Activated CD8-positive, alpha-beta memory T cell treated with anti-CD3 and anti-CD28 coated beads for 4 hours (primary cell): ENCODE results near the gene ERGIC2.
A peak's percentile ranks its signal among the peaks of the same experiment; 100 is the strongest.
"Not testable (repeated sequence)": the region's sequence is repeated elsewhere in the genome, so short reads cannot be mapped to it uniquely, and the experiment has no call there.

Experiments
- DNase-seq, 2 donors: peaks; one replicate each; pipeline ENCODE4 v3.0.0-alpha.2; 2020; ENCODE audit warnings: low read depth in 2 of 2

Gene ERGIC2, protein sequence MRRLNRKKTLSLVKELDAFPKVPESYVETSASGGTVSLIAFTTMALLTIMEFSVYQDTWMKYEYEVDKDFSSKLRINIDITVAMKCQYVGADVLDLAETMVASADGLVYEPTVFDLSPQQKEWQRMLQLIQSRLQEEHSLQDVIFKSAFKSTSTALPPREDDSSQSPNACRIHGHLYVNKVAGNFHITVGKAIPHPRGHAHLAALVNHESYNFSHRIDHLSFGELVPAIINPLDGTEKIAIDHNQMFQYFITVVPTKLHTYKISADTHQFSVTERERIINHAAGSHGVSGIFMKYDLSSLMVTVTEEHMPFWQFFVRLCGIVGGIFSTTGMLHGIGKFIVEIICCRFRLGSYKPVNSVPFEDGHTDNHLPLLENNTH

DNA sequence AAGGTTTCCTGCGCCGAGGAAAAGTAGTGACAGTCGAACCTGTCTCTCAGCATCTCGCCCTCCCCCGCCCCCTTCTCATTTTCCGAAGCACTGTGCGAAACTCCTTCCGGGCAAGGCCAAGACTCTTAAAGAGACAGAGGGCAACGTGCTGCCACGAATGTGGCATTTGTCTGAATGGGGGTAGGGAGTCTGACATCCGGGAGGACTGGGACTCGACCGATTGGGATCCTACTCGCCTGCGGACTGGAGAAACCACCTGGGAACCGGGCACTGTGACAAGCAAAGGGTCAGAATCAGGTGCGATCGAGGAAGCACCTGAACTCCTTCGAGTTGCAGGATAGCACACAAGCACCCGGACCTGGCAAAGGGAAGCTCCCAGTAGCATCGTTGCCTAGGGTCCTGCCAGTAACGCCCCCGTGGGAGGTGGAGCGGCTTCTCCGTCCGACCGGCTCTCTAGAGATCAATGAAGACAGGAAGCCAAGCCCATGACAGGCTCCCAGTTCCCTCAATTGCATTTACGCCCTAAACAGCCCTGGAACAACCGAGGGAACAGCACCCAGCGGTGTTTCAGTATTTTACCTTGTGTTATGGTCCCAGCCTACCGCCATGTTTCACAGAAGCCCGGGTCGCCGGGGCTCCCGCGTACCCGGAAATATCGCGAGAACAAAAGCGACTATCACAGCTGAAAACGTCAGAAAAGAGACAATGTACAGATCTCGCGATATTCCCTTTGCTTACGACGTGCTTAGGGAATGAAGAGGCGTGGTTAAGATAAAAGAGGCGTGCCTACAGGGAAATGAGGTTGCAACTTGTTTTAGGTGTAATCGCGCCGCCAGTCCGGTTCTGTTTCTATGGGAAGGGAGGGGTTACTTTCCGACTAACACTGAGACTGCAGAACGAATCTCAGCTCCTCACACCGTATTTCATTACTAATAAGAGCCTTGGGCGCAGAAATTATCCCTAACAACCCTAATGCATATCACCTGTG is at the start of gene ERGIC2:
TSS of gene ERGIC2 (minus strand) at position 637 of the 988 bp plus-strand sequence. CDS start 9,539 bp downstream, outside the sequence.
- DNase-seq: peak; percentile 74 to 86

DNA sequence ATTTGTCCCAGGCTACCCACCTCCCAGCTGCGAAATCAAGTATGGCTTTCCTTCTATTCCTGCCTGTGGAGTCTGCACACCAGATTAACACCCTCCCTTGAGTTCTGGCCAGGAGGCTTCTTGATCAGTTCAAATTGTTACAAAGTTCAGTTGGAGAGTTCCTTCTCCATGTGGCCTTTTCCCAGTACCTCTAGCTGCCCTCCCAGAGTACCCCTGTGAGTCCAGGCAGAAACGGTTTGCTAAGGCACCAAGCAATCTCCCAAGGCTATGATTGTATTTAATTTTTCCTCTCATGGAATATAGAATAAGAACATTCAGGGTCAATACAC is 49.7 kb upstream of the ERGIC2 start:
- no peak for DNase-seq

DNA sequence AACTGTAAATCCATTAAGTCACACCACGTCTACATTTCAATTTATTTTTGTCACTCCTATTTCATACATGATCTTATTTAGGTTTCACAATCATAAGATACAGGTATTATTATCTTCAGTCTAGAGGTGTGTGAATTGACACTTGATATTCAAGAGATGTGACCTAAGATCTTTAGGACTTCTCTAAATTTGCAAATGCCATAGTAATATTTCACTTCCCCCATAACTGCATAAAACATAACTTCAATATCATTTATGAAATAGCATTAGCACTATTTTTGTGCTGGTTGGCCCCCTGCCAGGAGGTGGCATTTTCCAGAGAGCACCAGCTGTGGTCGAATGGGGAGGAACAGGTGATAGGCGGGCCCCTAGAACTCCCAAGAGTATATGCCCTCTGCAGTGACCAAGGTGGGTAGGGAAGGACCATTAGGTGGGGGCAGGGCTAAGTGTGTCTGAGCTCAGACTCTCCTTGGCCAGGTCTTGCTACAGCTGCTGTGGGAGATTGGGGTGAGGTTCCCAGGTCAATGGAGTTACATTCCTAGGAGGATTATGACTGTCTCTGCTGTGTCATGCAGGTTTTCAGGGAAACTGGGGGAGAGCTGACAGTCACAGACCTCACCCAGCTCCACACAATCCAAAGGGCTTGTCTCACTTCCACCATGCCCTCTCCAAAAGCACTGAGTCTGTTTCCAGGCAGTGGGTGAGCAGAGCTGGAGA is 49.2 kb upstream of the ERGIC2 start:
- no peak for DNase-seq

DNA sequence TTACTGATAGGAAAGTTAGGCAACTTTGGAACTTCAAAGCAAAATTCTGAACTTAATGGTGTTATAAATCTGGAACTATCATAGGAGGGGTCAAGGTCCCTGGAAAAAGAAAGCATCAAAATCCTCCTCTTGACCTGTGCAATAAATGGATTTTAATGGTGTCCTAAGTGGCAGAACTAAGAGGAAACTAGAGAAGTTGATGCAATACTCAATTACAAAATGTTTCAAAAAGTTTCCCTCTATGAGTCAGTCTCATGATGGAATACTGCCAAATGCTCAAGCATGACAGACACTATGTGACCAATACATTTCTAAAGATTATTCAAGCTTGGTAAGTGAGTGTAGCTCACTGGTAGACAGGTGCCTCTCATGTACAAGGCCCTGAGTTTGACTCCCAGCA is 47.7 kb upstream of the ERGIC2 start:
- no peak for DNase-seq

DNA sequence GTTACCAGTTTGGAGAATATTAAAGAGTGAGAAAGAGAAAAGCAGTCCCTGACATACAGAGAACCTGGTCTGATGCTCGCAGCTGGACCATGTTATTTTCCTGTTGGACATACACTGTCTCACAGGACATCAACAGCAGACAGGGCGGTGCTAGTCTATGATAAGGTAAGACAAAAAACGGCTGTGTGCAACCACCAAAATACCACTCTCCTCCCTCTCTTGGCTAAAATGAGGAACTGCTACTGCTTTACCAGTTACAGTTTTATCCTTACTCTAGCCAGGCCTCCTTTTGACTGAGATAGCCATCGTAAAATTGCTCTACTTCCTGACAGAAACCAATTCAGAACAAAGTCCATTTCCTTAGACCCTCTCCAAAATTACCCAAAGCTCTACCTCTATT is 47.0 kb upstream of the ERGIC2 start:
- DNase-seq: no peak

DNA sequence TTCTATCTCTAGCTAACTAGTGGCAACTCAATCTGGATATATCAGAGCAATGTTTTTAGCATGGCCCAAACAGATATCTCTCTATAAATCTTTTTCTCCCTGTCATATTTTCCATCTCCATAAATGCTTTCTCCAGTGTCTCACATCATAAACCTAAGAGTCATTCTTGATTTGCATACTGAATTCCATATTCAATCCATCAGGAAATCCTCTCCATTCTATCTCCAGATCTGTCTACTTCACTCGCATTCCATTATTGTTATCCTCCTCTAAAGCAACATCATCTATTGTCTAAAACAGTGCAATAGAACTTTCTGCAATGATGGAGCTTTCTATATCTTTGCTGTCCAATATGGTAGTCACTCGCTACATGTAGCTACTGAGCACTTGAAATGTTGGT is 45.5 kb upstream of the ERGIC2 start:
- no peak for DNase-seq

DNA sequence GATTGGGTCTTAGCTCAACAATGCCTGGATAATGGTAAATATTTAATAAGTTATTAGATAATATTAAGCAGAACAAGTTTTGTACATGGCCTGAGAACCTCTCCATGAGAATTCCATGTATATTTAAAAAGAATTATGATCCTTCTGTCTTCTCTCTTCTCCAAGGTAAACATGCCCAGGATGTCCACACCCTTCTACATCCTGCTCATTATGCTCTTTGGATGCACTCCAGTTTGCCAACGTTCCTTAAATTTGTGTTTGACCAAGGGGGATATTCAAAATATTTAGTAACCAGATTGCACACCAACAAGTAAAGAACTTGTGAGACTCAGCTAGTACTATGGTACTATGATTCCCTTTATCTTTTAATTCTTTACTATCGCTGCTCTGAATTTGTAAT is 44.8 kb upstream of the ERGIC2 start:
- no peak for DNase-seq

DNA sequence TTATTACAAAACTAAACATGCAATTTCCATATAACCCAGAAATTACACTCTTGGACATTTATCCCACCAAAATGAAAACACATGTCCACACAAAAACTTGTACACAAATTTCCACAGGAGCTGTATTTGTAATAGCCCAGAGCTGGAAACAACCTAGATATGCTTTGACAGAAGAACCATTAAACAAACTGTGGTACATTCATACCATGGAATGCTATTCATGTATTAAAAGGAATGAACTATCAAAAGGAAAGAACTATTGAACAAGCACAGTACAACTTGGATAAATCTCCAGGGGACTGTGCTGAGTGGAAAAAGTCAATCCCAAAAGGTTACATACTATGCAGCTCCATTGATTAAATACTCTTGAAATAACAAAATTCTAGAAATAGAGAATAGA is 35.8 kb upstream of the ERGIC2 start:
- DNase-seq: no peak

DNA sequence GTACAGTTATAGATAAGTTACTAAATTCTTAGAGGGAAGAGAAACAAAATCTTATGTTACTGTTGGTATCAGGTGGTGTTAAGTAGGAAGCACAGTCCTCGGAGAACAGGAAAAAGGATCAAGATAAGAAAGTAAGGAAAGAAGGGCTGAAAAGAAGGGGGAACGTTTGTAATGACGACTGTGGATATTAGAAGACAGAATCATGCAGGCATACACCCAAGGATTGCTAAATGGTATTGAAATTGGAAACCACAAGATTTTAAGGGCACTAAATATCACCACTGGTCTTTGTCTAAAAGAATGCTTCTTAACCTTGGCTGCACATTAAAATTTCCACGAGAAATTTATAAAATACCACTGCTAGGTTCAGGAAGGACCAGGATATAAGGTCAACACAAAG is 34.1 kb upstream of the ERGIC2 start:
- no peak for DNase-seq

DNA sequence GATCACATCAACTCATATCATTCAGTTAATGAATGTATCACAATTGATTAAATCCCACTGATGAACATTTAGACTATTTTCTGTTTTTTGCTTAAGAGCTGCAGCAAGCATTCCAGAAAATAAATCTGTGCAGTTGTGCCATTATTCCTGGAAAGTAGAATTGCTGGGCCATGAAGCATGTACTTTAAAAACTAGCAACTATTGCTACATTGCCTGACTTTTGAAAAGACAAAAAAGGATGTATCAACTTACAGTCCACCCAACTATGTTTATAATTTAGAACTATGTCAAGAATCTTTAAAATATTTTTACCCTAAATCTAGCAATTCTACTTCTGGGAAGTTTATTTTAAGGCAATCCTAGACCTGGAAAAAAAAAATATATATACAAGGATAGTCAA is 33.4 kb upstream of the ERGIC2 start:
- DNase-seq: no peak

DNA sequence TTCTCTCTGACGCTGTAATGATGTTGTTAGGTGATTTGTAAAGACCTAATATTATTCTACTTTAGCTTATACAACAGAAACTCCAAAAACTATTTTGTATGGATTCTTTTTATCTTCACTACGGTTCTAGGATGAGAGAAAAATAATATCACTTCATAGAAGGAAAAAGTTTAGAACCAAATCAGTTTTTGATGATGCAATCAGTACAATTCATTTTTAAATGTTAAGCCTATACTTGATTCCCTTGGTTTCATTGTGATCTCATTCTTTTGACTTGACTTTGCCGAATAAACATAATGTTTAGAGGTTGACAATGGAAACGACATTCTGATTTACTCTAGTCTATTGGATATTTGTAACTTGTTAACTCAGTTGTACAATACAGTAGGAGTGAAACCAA is 24.6 kb upstream of the ERGIC2 start:
- DNase-seq: no peak

DNA sequence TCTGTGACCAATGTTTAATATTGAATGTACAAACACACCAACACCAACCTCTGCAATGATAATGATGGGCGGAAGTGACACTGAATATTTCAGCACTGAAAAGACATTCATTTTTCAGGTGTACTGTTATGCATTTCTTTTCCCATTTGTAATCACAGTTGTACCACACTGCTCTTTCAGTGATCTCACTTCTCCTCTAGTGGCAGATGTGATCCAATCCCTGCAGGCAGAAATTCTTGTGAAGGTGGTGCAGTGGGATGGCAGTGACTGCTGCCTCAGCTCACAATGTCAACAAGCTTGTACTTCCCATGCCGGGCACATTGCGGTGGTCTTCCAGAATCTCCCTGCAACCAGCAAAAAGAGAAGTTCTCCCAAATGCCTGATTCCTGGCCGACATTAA is 23.0 kb upstream of the ERGIC2 start:
- DNase-seq: no peak

DNA sequence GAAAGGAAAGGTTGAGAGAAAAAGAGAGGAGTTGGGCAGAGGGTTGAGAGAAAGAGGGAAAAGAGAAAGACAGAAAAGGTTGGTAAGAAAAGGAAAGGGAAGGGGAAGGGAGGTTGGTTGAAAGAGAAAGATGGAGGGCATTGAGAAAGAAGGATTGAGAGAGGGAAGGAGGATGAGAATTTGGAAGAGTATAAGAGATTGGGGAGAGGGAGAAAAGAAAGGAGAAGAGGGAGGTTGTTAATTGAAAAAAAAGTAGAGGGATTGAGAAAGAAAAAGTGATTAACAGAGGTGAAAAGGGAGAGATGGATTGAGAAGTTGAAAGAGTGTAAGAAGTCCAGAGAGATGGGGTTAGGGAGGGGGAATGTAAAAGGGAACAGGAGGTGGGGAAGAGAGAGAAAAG is 21.5 kb upstream of the ERGIC2 start:
- DNase-seq: no peak

DNA sequence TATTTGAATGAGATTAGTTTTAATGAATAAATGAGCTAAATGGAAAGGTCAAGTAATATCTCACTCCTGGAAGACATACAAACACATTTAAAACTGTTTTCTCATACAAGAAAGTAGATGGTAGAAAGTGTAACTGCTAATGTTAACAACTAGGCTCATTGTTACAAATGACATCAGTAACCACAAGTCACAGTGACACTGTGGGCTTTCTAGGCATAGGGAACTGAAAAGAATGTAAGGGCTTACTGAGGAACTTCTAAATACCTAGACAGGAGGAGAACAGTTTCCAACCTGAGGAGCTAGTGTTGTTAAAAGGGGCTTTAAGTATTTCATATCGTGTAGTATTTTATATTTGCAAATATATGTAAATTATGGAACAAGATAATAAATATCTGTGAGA is 17.5 kb upstream of the ERGIC2 start:
- no peak for DNase-seq

DNA sequence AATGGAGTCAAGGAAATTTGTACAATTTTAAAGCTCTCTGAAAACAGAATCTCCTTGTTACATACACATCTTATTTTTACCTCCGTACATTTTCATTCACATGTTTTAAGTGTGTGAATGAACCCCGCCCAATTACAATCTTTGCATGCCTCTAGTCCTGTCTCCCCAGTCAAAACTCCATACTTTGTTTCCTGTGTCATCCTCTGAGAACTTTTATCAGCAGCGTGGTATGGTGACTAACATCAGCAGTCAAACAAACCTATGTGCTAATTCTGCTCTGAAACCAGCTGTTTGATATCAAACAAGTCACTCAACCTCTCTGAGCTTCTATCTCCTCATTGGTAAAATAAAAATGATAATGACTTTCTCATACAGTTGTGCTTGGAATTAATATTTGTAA is 15.8 kb upstream of the ERGIC2 start:
- DNase-seq: no peak

DNA sequence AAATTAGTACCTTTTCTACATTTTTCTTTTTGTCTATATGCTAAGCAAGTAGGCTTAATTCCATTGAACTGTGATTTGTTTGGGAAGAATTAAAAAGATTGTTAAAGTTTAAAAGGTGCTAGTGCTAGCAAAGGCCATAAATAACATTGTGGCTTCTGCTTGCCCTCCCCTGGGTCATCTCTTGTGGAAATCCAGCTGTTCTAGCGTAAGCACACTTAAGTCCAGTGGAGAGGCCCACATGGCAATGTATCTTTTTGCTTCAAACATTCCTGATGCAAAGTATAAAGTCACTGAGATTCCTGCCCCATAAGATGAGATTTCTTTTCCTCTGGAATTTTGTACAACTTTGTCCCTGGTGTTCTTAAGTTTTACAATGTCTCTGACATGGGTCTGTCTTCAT is 14.4 kb upstream of the ERGIC2 start:
- DNase-seq: no peak

DNA sequence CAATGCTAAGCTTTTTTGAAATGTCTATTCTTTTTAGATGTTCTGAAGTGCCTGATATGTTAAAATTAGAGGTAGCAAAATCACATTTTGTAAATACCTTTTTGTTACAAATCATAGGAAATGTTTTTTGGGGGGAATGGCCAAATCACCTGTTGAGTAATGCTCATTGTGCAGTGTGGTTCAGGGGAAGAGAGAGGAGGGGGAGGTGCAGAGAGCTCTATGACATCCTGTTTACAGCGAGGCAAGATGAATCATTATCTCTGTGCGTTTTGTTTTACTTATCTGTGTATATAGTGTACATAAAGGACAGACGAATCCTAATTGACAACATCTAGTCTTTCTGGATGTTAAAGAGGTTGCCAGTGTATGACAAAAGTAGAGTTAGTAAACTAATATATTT is 9.4 kb upstream of the ERGIC2 start:
- peak in 1 of 2 donors; percentile 18 for DNase-seq

DNA sequence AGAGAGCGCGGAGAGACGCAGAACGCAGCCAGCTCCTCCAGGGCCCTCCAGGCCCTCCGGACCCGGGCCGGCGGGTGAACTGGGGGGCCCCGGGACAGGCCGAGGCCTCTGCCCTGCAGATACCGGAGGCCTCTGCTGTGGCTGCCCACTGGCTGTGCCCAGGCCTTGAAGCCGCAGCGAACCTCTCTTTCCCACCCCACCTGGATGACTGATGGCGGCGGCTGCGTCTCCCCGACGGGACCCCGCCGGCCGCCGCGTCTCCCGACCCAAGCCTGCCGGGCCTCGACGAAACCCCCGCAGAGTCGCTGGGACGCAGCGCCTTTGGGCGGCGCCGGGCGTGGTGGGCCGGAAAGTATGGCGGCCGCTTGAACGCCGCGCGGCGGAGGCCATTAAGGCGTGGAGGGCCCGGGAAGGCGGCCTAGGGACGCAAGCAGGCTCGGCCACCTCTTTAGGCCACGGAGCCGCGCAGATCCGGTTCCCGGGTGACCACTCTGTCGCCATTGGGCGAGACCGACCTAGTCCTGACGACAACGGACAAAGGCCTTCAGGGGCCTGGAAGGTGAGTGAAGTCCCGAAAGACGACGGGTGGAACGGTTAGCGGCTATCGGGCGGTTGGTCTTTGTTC is 8.4 kb upstream of the ERGIC2 start:
- DNase-seq: no peak

DNA sequence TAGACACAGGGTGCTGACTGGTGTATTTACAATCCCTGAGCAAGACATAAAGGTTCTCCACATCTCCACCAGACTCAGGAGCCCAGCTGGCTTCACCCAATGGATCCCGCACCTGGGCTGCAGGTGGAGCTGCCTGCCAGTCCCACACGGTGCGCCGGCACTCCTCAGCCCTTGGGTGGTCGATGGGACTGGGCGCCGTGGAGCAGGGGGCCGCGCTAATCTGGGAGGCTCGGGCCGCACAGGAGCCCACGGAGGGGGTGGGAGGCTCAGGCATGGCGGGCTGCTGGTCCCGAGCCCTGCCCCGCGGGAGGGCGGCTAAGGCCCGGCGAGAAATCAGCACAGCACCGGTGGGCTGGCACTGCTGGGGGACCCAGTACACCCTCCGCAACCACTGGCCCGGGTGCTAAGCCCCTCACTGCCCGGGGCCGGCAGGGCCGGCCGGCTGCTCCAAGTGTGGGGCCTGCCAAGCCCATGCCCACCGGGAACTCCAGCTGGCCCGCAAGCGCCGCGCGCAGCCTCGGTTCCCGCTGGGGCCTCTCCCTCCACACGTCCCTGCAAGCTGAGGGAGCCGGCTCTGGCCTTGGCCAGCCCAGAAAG is 5.2 kb upstream of the ERGIC2 start:
- not testable (repeated sequence) for DNase-seq

DNA sequence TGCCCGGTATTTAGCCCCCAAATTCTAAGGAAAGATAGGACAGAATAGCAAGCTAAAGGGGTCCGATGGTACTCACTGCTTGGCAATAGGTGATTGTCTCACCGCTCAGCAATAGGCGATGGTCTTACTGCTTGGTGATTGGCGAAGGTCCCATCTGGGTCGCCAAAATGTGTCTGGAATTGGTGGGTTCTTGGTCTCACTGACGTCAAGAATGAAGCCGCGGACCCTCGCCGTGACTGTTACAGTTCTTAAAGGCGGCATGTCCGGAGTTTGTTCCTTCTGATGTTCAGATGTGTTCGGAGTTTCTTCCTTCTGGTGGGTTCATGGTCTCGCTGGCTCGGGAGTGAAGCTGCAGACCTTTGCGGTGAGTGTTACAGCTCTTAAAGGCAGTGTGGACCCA is 4.2 kb upstream of the ERGIC2 start:
- not testable (repeated sequence) for DNase-seq

DNA sequence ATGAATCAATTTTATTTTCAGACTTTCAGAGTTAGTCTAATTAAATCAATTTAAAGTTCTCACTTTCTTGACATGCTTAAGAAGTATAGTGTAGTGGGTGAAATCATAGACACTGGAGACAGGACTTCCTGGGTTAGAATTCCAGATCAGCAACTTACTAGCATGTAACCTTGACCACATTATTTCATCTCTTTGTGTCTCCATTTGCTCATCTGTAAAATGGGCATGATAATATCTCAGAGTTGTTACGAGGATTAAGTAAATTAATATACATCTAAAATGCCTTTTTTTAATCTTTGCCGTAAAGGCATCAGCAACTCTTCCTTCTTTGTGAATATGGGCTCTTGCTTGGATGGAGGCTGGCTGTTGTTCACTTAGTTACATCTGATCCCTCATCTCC is 1.3 kb upstream of the ERGIC2 start:
- no peak for DNase-seq

DNA sequence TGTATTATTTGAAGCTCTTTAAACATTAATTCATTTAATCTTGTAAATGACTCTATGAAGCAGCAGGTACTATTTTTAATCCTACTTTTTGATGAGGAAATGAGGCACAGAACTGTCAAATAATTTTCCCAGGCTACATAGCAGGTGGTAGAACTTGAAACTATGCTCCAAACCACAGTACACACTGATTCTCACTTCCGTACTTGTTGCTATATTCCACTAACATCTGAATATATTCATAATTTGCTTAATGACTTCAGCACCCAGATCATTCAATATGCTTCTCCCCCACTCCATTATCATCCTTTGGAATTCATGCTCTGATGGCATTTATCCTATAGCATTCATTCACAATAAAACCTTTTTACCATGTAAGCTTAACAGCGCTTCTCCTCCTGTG is 4.9 kb downstream of the ERGIC2 start:
- no peak for DNase-seq
